ENCODE data around the gene LSM3. TPM values are rescaled to one million over a fixed set of nuclear protein-coding genes. Genes with fewer than 3 reads are reported as not detected.

Gene LSM3
- total RNA-seq, 1 donor from 2014 or later = 10.0 TPM

- H3K4me1 Mint-ChIP-seq (ENCODE audit: unreplicated experiment) = no peaks in the 10 kb centered on the region
- no peaks in the 10 kb centered on the region for H3K36me3 Mint-ChIP-seq (ENCODE audit: unreplicated experiment)
- no peaks in the 10 kb centered on the region for H3K9me3 Mint-ChIP-seq (ENCODE audit: unreplicated experiment)
- peak; percentile 10 for DNase-seq (ENCODE audit: extremely low spot score, unreplicated experiment)
- H3K27ac Mint-ChIP-seq (ENCODE audit: unreplicated experiment) = no peak overlapping the region
- no peak overlapping the region for H3K4me3 Mint-ChIP-seq (ENCODE audit: unreplicated experiment)
- no peak for TF ChIP-seq CTCF (IDR thresholded peaks at IDR 0.05)
- no peaks in the 10 kb centered on the region for H3K27me3 Mint-ChIP-seq (ENCODE audit: unreplicated experiment)
Measured at GRCh38 chr3:14241716-14242115, 63.1 kb downstream of the LSM3 start.

- no peak overlapping the region for H3K27ac Mint-ChIP-seq (ENCODE audit: unreplicated experiment)
- no peaks in the 10 kb centered on the region for H3K36me3 Mint-ChIP-seq (ENCODE audit: unreplicated experiment)
- H3K9me3 Mint-ChIP-seq (ENCODE audit: unreplicated experiment) = no peaks in the 10 kb centered on the region
- no peak for TF ChIP-seq CTCF (IDR thresholded peaks at IDR 0.05)
- H3K4me1 Mint-ChIP-seq (ENCODE audit: unreplicated experiment) = no peaks in the 10 kb centered on the region
- no peak overlapping the region for H3K4me3 Mint-ChIP-seq (ENCODE audit: unreplicated experiment)
- DNase-seq (ENCODE audit: extremely low spot score, unreplicated experiment) = peak; percentile 73
- H3K27me3 Mint-ChIP-seq (ENCODE audit: unreplicated experiment) = no peaks in the 10 kb centered on the region
Measured at GRCh38 chr3:14242490-14243311, 64.1 kb downstream of the LSM3 start.

- Mint-ChIP-seq H3K27ac (ENCODE audit: unreplicated experiment) (no peak overlapping the region), H3K36me3 (ENCODE audit: unreplicated experiment) (no peaks in the 10 kb centered on the region), H3K4me3 (ENCODE audit: unreplicated experiment) (no peak overlapping the region), H3K4me1 (ENCODE audit: unreplicated experiment) (no peaks in the 10 kb centered on the region), H3K27me3 (ENCODE audit: unreplicated experiment) (no peaks in the 10 kb centered on the region), H3K9me3 (ENCODE audit: unreplicated experiment) (no peaks in the 10 kb centered on the region)
- no peak for TF ChIP-seq CTCF (IDR thresholded peaks at IDR 0.05)
- peak; percentile 72 for DNase-seq (ENCODE audit: extremely low spot score, unreplicated experiment)
Measured at GRCh38 chr3:14243782-14244181, 65.2 kb downstream of the LSM3 start.

- H3K27me3 Mint-ChIP-seq (ENCODE audit: unreplicated experiment) = no peaks in the 10 kb centered on the region
- H3K27ac Mint-ChIP-seq (ENCODE audit: unreplicated experiment) = no peak overlapping the region
- no peak for TF ChIP-seq CTCF (IDR thresholded peaks at IDR 0.05)
- H3K4me3 Mint-ChIP-seq (ENCODE audit: unreplicated experiment) = no peak overlapping the region
- peak; percentile 21 for DNase-seq (ENCODE audit: extremely low spot score, unreplicated experiment)
- no peaks in the 10 kb centered on the region for H3K36me3 Mint-ChIP-seq (ENCODE audit: unreplicated experiment)
- H3K9me3 Mint-ChIP-seq (ENCODE audit: unreplicated experiment) = no peaks in the 10 kb centered on the region
- H3K4me1 Mint-ChIP-seq (ENCODE audit: unreplicated experiment) = no peaks in the 10 kb centered on the region
Measured at GRCh38 chr3:14244521-14245247, 66.1 kb downstream of the LSM3 start.

- Mint-ChIP-seq H3K4me1 (ENCODE audit: unreplicated experiment) (no peaks in the 10 kb centered on the region), H3K27ac (ENCODE audit: unreplicated experiment) (no peak overlapping the region), H3K4me3 (ENCODE audit: unreplicated experiment) (no peak overlapping the region), H3K9me3 (ENCODE audit: unreplicated experiment) (no peaks in the 10 kb centered on the region), H3K27me3 (ENCODE audit: unreplicated experiment) (no peaks in the 10 kb centered on the region), H3K36me3 (ENCODE audit: unreplicated experiment) (no peaks in the 10 kb centered on the region)
- peak; percentile 19 for DNase-seq (ENCODE audit: extremely low spot score, unreplicated experiment)
- TF ChIP-seq CTCF (IDR thresholded peaks at IDR 0.05) = no peak
Measured at GRCh38 chr3:14245248-14245639, 66.6 kb downstream of the LSM3 start.

Data from osteocyte (in vitro differentiated cells).